GM21576 (cell line): ENCODE results near the gene RAPGEF3.
A peak's percentile ranks its signal among the peaks of the same experiment; 100 is the strongest.

Experiments used
- ATAC-seq: cut with Tn5 transposase; IDR thresholded peaks from one replicate; pipeline ENCODE4 v1.9.1; 2021; ENCODE audit warnings: mild to moderate bottlenecking, moderate library complexity; ENCODE audit not compliant: unreplicated experiment

RAPGEF3 gene

GRCh38 chr12:47791351-47791746, 32.7 kb upstream of the RAPGEF3 start:
- ATAC-seq, result no peak

- ATAC-seq, result no peak
Observed at GRCh38 chr12:47790676-47791350, 32.1 kb upstream of the RAPGEF3 start.

DNA sequence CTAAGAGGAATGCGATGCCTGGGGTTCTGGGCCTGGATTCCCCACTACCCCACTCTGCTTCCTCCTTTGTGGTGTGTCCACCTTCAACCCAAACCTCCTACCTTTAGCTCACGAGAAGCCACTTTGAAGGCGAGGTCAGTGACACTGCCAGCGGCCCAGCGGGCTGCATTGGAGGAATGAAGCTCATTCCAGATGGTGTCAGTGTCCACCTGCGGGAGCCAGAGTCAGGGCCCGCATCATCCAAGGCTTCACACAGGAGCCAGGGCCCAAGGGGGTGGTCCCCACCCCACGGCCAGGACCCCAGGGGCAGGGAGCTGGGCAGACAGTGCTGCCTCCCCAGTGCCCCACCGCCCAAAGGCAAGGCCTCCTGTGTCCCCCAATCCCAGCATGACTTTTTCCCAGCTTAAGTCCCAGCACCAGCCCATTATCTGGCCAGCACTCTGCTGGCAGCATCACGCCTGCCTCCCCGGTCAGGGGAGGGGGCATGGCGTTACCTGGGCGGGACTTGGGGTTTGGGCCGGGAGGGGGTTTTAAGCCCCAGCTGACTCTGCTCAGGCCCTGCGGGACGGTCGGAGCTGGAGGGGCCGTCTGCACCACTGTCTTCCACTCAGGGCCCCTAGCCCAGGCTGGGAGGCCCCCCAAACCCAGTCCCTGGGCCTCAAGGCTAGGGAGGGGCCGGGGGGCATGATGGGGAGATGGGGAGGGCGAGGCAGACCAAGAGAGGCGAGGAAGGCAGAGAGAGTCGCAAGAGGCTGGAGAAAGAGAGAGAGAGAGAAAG, 31.2 kb upstream of the RAPGEF3 start:
- ATAC-seq, result no peak

DNA sequence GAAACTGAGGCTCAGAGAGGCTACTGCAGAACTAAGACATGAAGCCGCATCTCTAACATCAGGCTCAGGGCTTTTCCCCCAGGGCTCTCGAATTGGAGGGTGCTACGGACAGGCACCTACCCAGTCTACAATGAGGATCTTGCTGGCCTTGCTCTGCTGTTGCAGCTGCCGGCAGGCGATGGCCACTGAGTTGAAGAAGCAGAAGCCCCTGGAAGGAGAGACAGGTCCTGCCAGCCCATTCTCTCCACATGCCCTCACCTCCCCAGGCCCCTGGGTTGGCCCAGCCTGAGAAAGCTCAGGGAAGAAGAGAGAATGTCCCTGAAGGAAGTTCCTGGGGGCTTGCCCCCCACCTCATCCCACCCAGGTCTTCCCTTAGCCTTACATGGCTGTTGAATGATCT, 30.5 kb upstream of the RAPGEF3 start:
- no peak for ATAC-seq

DNA sequence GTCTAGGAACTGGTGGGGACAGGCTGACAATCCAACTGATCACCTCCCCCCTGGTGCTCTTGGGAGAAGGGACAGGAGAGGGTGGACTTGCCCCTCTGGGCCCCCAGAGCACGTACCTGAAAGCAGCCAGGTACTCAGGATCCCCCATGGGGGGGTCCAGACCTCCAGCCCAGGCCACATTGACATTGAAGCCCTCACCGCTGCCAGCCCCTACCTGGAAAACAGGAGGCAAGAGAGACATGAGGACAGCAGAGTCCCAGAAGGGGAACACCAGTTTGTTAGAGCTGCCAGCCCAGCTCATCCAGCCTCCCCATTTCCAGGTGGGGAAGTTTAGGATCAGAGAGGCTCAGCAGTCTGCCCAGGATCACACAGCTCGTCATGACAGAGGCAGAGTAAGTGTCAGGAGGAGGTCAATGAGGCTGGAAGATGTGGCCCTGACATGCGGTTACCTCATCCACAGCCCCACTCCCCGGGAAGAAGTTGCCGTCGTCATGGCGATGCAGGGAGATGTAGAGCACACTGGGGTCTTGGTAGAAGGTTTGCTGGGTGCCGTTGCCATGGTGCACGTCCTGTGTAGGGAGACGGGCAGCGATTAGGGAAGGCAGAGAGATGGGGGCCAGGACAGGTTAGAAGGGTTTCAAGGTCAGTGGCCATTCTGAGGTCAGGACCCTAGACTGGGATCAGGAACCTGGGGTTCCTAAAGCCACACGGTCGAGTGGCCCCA, 29.1 kb upstream of the RAPGEF3 start:
- ATAC-seq, result no peak

DNA sequence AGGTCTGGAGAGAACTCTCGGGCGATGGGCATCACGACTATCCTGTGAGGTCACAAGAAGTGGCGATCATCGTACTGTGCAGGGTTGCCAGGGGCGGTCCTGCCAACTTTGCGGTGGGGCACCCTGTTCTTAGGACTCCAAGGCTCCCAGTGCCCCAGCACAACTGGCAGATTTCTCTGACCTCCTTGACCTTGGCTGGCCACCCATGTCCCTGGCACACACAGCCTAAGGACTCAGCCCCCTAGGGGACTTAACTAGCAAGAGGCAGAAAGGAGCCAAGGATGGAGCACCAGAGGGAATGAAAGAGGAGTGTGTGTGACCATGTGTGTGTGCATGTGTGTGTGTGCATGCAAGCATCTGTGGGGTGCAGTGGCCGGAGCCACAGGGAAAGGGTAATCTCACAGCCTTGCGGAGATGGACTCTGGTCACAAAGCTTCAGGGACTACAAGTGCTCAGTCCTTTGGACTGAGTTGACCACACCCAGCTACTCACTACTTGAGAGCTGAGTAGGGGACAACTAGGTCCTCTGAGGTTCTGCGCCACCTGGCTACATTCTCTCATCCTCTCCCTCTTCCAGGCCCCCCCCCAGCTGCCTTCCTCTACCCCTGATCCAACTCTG, 28.1 kb upstream of the RAPGEF3 start:
- ATAC-seq, result no peak

DNA sequence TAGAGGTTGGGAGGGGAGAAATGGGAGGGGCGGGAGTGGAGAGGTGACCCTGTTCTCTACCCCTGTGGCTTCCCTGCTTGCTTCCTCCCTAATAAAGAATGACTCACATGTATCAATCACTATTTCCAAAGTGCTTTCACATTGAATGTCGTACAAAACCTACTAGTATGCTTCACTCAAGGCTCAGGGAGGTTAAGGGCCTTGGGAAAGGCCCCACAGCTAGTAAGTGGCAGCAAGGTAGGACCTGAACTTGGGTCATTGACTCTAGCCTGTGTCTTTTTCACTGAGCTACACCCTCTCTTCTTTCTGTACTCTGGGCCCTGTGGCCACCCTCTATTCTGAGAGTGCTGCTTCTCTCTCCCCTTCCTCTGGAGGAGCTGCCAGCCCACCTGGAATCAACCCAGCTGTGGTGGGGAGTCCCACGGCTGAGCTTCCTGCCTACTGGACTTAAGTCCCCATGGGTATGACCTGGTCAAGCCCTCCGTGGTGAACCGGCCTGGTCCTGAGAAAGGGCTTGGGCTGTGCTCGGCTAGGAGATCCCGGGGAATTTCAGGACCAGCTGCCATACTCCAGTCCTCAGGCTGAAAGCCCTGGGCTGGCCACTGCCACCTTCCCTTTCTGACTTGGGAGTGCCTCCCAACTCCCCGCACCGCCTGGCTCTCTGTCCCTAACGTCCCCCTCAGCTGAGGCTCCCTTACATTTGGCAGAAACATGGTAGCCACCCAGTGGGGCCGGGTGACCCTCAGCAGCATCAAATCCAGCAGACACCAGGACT, 27.4 kb upstream of the RAPGEF3 start:
- ATAC-seq, result no peak

DNA sequence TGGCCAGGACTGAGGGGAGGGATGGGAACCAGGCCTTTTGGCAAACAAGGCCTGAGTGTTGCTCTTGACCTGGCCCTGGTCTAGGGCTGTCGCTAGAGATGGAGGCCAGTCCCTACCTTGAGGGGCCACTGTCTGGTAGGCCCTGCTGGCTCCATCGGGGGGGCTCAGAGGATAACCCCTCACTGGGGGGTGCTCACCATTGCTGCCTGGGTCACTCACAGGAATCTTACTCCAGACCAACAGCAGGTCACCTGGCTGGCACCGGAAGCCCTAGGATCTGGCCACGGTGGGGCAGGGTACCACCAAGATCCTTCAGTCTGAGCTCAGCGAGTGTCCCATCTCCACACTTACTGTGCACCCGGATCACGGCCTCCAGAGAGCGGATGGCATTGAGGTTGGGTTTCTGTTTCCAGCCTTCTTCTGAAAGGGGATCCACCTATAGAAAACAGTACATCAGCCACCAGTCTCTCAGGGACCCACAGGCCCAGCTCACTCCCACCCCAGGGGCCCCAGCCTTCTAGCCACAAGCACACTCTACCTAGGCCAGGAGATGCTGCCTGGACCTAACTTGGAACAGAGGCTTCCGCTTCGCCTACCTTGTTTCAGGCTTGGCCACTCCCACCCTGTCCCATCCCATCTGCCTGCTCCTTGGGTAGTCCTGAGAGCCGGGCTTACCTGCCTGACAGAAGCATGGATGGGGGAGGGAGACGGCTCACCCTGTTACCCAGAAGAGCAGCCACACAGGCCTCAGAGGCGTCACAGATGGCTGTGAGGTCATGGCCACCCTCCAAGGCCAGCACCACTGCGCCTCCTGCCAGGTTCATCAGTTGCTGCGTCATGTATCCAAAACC, 26.6 kb upstream of the RAPGEF3 start:
- no peak for ATAC-seq

GRCh38 chr12:47783821-47784819, 25.4 kb upstream of the RAPGEF3 start:
- ATAC-seq, result no peak

- no peak for ATAC-seq
Observed at GRCh38 chr12:47783024-47783755, 24.5 kb upstream of the RAPGEF3 start.

- no peak for ATAC-seq
Observed at GRCh38 chr12:47782372-47782770, 23.7 kb upstream of the RAPGEF3 start.

GRCh38 chr12:47781479-47782371, 23.0 kb upstream of the RAPGEF3 start:
- no peak for ATAC-seq

- no peak for ATAC-seq
Observed at GRCh38 chr12:47779943-47780504, 21.3 kb upstream of the RAPGEF3 start.

DNA sequence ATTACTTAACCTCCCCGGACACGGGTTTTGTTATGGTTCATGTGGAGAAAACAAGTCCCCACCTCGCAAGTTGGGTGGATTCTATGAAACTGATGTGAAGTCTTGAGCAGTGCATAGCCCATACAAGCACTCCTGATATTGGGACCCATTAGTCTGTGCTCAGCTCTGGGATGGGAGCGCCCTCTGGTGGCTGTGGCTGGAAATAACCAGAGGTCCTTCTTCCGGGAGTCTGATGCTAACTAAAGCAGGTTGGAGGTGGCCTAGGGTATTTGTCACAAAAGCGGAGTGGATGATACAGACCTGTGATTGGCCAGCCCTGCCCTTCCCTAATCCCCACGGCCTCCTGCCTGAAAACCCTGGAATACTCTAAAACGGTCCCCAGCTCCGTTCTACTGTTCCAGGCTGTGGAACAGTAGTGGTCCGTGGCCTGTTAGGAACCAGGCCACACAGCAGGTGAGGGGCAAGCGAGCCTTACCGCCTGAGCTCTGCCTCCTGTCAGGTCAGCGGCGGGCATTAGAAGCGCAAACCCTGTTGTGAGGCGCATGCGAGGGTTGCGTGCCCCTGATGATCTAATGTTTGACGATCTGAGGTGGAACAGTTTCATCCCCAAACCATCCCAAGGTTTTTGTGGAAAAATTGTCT, 20.7 kb upstream of the RAPGEF3 start:
- ATAC-seq, result peak; percentile 85

GRCh38 chr12:47778881-47779280, 20.2 kb upstream of the RAPGEF3 start:
- no peak for ATAC-seq
